ENCODE measurements around the gene TBC1D28. TPM values are rescaled to one million over a fixed set of nuclear protein-coding genes. Genes with fewer than 3 reads are reported as not detected.
"Not testable (repeated sequence)": the region's sequence is repeated elsewhere in the genome, so short reads cannot be mapped to it uniquely, and the experiment has no call there.

TBC1D28 gene
- not detected for total RNA-seq
- long read RNA-seq = 0 reads

GRCh38 chr17:18644291-18644690, at the start of gene TBC1D28:
Gene TBC1D28 (minus strand): TSS chr17:18644391. CDS start chr17:18641352, 3,039 bp downstream.
- intact Hi-C loops (cut with DNase I); DNase-seq (ENCODE audit: missing footprints): not testable (repeated sequence)

DNA sequence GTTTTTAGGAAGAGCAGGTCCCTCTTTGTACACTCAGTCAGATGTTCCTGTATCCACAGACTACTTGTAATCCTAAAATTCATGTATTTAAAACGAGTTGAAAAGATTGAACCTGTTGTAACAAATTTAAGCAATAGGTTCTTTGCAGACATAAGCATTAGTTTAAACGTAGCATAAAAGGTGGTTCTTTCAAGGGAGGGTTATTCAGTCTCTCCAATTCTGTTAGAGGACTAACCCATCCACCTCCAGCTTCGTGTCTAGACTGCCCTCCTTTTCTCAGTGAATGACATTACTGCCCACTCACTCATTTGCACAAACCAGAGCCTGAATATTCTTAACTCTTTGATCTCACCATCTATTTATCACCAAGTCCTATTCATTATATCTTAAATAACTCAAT, 38.5 kb upstream of the TBC1D28 start:
- DNase-seq (ENCODE audit: missing footprints); intact Hi-C loops (cut with DNase I); ATAC-seq: not testable (repeated sequence)

More at GRCh38 chr17:18644291-18644690, at the start of gene TBC1D28:
- ATAC-seq = not testable (repeated sequence)

GRCh38 chr17:18681767-18682571, 37.8 kb upstream of the TBC1D28 start, which contains the start of gene FOXO3B:
Gene FOXO3B (minus strand): TSS chr17:18682314. CDS start chr17:18681651, 663 bp downstream.
- ATAC-seq = peak; percentile 94

GRCh38 chr17:18677381-18677780, 33.2 kb upstream of the TBC1D28 start:
- ATAC-seq; intact Hi-C loops (cut with DNase I); DNase-seq (ENCODE audit: missing footprints): not testable (repeated sequence)

More at GRCh38 chr17:18681767-18682571, 37.8 kb upstream of the TBC1D28 start, which contains the start of gene FOXO3B:
- peak; percentile 67 for DNase-seq (ENCODE audit: missing footprints)
- intact Hi-C loops (cut with DNase I) = not testable (repeated sequence)

- ATAC-seq; DNase-seq (ENCODE audit: missing footprints); intact Hi-C loops (cut with DNase I): not testable (repeated sequence)
Observed at GRCh38 chr17:18676928-18677327, 32.7 kb upstream of the TBC1D28 start.

GRCh38 chr17:18672395-18673227, 28.4 kb upstream of the TBC1D28 start:
- DNase-seq (ENCODE audit: missing footprints); intact Hi-C loops (cut with DNase I): not testable (repeated sequence)
- ATAC-seq = peak; percentile 20

DNA sequence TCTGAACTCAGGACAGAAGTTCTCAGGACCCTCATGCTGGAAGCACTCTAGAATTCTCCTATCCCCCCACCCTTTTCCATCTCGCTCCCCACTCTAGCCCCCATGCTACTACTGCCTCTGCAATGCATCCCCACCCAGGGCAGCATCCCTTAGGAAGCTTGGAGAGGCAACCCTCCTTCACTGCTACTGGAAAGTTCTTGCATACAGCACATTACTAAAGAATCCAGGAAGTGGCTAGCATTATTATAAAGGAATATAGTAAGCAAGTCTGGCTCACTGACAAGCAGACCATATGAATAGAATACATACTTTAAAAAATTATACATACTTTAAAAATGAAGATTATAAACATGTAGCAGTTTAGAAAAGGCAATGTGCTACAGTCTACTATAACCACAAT, 24.4 kb upstream of the TBC1D28 start:
- ATAC-seq; DNase-seq (ENCODE audit: missing footprints); intact Hi-C loops (cut with DNase I): not testable (repeated sequence)

GRCh38 chr17:18667535-18667934, 23.3 kb upstream of the TBC1D28 start:
- intact Hi-C loops (cut with DNase I); DNase-seq (ENCODE audit: missing footprints); ATAC-seq: not testable (repeated sequence)

- DNase-seq (ENCODE audit: missing footprints); intact Hi-C loops (cut with DNase I); ATAC-seq: not testable (repeated sequence)
Observed at GRCh38 chr17:18666326-18666725, 22.1 kb upstream of the TBC1D28 start.

DNA sequence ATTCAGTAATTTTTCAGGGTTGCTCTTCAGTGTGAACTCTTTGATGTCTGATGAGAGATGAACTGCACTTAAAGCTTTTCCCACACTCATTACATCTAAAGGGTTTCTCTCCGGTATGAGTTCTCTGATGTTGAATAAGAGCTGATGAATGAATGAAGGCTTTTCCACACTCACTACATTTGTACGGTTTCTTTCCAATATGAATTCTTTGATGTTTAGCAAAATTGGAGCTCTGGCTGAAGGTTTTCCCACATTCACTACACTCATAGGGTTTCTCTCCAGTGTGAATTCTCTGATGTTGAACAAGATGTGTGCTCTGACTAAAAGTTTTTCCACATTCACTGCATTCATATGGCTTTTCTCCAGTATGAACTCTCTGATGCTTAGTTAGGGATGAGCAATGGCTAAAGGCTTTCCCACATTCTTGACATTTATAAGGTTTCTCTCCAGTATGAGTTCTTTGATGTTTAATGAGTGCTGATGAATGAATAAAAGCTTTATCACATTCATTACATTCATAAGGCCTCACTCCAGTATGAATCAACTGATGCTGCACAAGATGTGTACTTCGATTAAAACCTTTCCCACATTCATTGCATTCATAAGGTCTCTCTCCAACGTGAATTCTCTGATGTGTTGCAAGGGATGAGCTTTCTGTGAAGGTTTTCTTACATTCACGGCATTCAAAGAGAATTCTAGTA, 17.9 kb upstream of the TBC1D28 start:
- intact Hi-C loops (cut with DNase I); ATAC-seq; DNase-seq (ENCODE audit: missing footprints): not testable (repeated sequence)

DNA sequence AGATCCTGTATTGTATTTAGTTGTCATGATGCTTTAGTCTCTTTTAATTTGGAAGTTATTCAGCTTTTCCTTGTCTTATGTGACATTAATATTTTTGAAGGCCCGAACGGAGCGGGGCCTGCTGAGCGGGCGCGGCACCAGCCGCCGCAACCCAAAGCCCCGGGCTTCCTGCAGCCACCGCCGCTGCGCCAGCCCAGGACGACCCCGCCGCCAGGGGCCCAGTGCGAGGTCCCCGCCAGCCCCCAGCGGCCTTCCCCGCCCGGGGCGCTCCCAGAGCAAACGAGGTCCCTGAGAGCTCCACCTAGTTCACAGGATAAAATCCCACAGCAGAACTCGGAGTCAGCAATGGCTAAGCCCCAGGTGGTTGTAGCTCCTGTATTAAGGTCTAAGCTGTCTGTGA, 5.9 kb upstream of the TBC1D28 start:
- ATAC-seq; intact Hi-C loops (cut with DNase I); DNase-seq (ENCODE audit: missing footprints): not testable (repeated sequence)

- ATAC-seq = not testable (repeated sequence)
Observed at GRCh38 chr17:18643124-18643523, 1.1 kb downstream of the TBC1D28 start.

DNA sequence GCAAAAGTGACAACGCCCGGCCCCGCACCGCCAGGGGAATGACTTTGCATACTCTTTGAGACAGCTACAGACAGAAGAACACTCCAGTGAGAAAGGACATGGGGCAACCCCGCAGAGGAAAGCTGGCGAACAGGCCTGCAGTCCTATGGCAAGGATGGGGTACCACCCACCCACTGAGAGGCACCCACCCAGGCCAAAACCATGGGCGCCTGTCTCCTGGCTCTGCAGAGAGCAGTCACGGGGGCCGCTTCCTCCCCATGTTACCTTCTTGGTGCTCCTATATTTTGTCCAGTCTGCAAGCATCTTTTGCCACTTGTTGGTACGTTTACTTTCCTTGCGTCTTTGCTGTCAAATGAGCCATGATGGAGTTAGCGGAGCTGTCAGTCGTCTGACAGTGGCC, 5.8 kb downstream of the TBC1D28 start:
- intact Hi-C loops (cut with DNase I); ATAC-seq; DNase-seq (ENCODE audit: missing footprints): not testable (repeated sequence)

More at GRCh38 chr17:18643124-18643523, 1.1 kb downstream of the TBC1D28 start:
- intact Hi-C loops (cut with DNase I); DNase-seq (ENCODE audit: missing footprints): not testable (repeated sequence)

DNA sequence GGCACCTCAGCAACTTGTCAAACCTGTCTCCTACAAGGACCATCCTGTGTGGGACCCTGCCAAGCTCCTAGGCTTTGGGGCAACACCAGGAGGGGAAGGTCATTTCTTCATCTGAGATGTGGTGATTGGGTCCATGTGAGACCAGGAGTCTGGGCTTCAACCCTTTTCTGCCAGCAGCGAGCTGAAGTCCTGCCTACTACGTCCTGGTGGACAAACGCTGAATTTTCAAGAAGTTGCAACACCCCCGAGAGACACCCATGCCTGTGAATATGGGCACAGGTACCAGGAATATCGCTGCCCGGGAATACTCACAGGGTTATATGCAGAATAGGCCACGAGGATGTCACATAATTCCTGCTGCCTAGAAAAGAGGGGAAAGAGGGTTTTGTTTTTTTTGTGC, 8.0 kb downstream of the TBC1D28 start:
- DNase-seq (ENCODE audit: missing footprints); ATAC-seq; intact Hi-C loops (cut with DNase I): not testable (repeated sequence)

- DNase-seq (ENCODE audit: missing footprints); intact Hi-C loops (cut with DNase I); ATAC-seq: not testable (repeated sequence)
Observed at GRCh38 chr17:18635773-18636172, 8.4 kb downstream of the TBC1D28 start.

DNA sequence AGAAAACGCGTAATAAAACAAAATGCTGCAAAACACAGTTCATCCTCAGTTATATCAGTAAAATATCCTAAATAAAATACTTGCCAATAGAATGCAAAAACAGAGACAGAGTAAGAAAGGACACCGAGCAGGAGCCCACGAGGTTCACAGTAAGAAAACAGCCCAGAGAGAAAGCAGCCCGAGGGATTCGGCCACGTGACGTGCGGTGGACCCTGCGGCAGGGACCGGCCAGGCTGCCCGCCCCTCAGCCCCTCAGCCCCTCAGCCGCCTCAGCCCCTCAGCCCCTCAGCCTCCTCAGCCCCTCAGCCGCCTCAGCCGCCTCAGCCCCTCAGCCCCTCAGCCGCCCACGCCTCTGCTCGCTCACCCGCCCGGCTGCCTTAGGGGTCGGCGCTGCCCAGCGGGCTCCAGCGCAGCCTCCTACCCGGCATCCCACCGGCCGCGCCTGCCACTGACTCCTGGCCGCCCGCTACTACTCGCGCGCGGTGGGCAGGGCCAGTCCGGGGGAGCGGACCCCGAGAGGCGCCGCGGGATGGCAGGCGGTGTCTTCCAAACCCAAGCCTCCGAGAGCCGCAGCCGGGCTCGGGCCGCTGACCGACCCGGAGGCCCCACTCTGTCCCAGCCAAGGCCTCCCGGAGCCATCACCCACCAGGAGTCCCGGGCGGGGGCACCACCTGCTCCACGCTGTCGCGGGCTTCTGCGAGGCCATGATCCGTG, 9.5 kb downstream of the TBC1D28 start:
- ATAC-seq; intact Hi-C loops (cut with DNase I): not testable (repeated sequence)
- DNase-seq (ENCODE audit: missing footprints) = peak; percentile 58

- intact Hi-C loops (cut with DNase I) = no loop called here
- no peak for DNase-seq (ENCODE audit: missing footprints)
- no peak for ATAC-seq
Observed at GRCh38 chr17:18626152-18626870, 17.9 kb downstream of the TBC1D28 start.
